HepG2 (cell line): ENCODE measurements around the gene C5orf15. TPM values are rescaled to one million over a fixed set of nuclear protein-coding genes. Genes with fewer than 3 reads are reported as not detected.

Experiments
- CBX5 ChIP-seq: sonication (generic); formaldehyde crosslinking; IDR thresholded peaks from 2 replicates; pipeline ENCODE4 v1.4.0; 2020; ENCODE audit warnings: missing genetic modification reagents, borderline replicate concordance
- FOXA1 ChIP-seq, 2 experiments: fragments of 450-650 bp in 1 of 2; sonication (generic) in 1 of 2; formaldehyde crosslinking in 1 of 2; IDR thresholded peaks; 2 replicates each; pipeline versions ENCODE4 v1.4.0 to v1.6.1; 2016 to 2020; ENCODE audit warnings: missing genetic modification reagents in 1 of 2
- FOXK1 ChIP-seq: sonication (generic); formaldehyde crosslinking; IDR thresholded peaks from 2 replicates; pipeline ENCODE4 v1.4.0; 2020; ENCODE audit warnings: low read depth, missing genetic modification reagents, borderline replicate concordance
- HES4 ChIP-seq: sonication (generic); formaldehyde crosslinking; IDR thresholded peaks from 2 replicates; pipeline ENCODE4 v1.9.0; 2021; ENCODE audit warnings: mild to moderate bottlenecking, missing genetic modification reagents, borderline replicate concordance
- IRF2 ChIP-seq: IDR thresholded peaks from 2 replicates; pipeline ENCODE4 v1.6.1; 2018; ENCODE audit warnings: missing genetic modification reagents, missing compliant biosample characterization
- MEF2D ChIP-seq: sonication (generic); formaldehyde crosslinking; IDR thresholded peaks from 2 replicates; pipeline ENCODE4 v1.5.1; 2020; ENCODE audit warnings: mild to moderate bottlenecking, missing genetic modification reagents
- NFE2 ChIP-seq: sonication (generic); formaldehyde crosslinking; IDR thresholded peaks from 2 replicates; pipeline ENCODE4 v1.4.0; 2020; ENCODE audit warnings: missing genetic modification reagents
- NR0B2 ChIP-seq: sonication (generic); formaldehyde crosslinking; IDR thresholded peaks from 2 replicates; pipeline ENCODE4 v1.4.0; 2020; ENCODE audit warnings: mild to moderate bottlenecking, missing genetic modification reagents
- PATZ1 ChIP-seq: sonication (generic); formaldehyde crosslinking; IDR thresholded peaks from 2 replicates; pipeline ENCODE4 v1.4.0; 2020; ENCODE audit warnings: missing genetic modification reagents
- PRDM15 ChIP-seq: sonication (generic); formaldehyde crosslinking; IDR thresholded peaks from 2 replicates; pipeline ENCODE4 v1.4.0; 2020; ENCODE audit warnings: missing genetic modification reagents
- PTBP1 ChIP-seq: fragments of 200-400 bp; formaldehyde crosslinking; IDR thresholded peaks from 2 replicates; pipeline ENCODE4 v1.6.1; 2018; ENCODE audit warnings: low read length, low read depth; ENCODE audit not compliant: poor library complexity, severe bottlenecking
- RFXAP ChIP-seq: sonication (generic); formaldehyde crosslinking; IDR thresholded peaks from 2 replicates; pipeline ENCODE4 v1.4.0; 2020; ENCODE audit warnings: missing genetic modification reagents, borderline replicate concordance
- RXRA ChIP-seq: sonication (generic); formaldehyde crosslinking; IDR thresholded peaks from 2 replicates; pipeline ENCODE4 v1.5.1; 2020; ENCODE audit warnings: missing genetic modification reagents
- SPEN ChIP-seq: sonication (generic); formaldehyde crosslinking; IDR thresholded peaks from 2 replicates; pipeline ENCODE4 v1.5.1; 2020; ENCODE audit warnings: low read depth, mild to moderate bottlenecking, missing genetic modification reagents
- ZBTB2 ChIP-seq: sonication (generic); formaldehyde crosslinking; IDR thresholded peaks from 2 replicates; pipeline ENCODE4 v1.8.0; 2022; ENCODE audit warnings: low read depth, missing genetic modification reagents
- ZNF564 ChIP-seq: sonication (generic); formaldehyde crosslinking; IDR thresholded peaks from 2 replicates; pipeline ENCODE4 v1.8.1; 2023; ENCODE audit warnings: mild to moderate bottlenecking, missing genetic modification reagents
- ZNF800 ChIP-seq: sonication (generic); formaldehyde crosslinking; IDR thresholded peaks from 2 replicates; pipeline ENCODE4 v1.4.0; 2020; ENCODE audit warnings: missing genetic modification reagents
- ZNF883 ChIP-seq: sonication (generic); formaldehyde crosslinking; IDR thresholded peaks from 2 replicates; pipeline ENCODE4 v1.5.1; 2020; ENCODE audit warnings: mild to moderate bottlenecking, missing genetic modification reagents; ENCODE audit errors: not compliant biosample characterization
- ZSCAN9 ChIP-seq: IDR thresholded peaks from 2 replicates; pipeline ENCODE4 v1.6.1; 2016; ENCODE audit warnings: borderline replicate concordance
- polyA plus RNA-seq, 8 experiments: library from polyadenylated mRNA; depleted of rRNA in 3 of 8; stranded (reverse) in 7 of 8; unstranded in 1 of 8; fragments of >200 nt; fragmentation: Illumina TruSeq in 4 of 8; extraction: Trizol in 4 of 8; gene quantifications; 2 replicates each; pipeline versions ENCODE4 v1.2.1 to v1.2.3, GENCODE V29; 2011 to 2016; ENCODE audit warnings: low read depth in 4 of 8, missing spikeins in 1 of 8, mixed read lengths in 1 of 8; ENCODE audit not compliant: insufficient read depth in 1 of 8
- total RNA-seq, 5 experiments: library from RNA; depleted of rRNA; stranded (reverse); fragments of >200 nt; fragmentation: Illumina TruSeq; extraction: Trizol; gene quantifications; 2 replicates each; pipeline ENCODE4 v1.2.3, GENCODE V29; 2016; ENCODE audit warnings: low read depth in 1 of 5

Gene C5orf15
- total and polyA plus RNA-seq, 2 of the 13 experiments (the other 11 are each of a cell fraction or from before 2014, with no cell fraction given) = 58.5 to 82.7 TPM

- TF ChIP-seq FOXA1 (IDR thresholded peaks at IDR 0.05) (no peak), FOXA1 (CRISPR knock-in tag; IDR thresholded peaks at IDR 0.05) (no peak), SPEN (CRISPR knock-in tag) (peak; percentile 72; the same call in 1 of the 2 replicates), MEF2D (peak; percentile 9), PATZ1 (CRISPR knock-in tag) (peak; percentile 38), FOXK1 (CRISPR knock-in tag) (no peak), HES4 (peak; percentile 75), RXRA (CRISPR knock-in tag) (peak; percentile 59; the same call in 1 of the 2 replicates), CBX5 (CRISPR knock-in tag) (no peak; the same call in 1 of the 2 replicates), PRDM15 (CRISPR knock-in tag) (peak; percentile 11; the same call in 1 of the 2 replicates), ZNF883 (CRISPR knock-in tag) (peak; percentile 76), NR0B2 (peak; percentile 90), ZSCAN9 (no peak; the same call in 1 of the 2 replicates), IRF2 (no peak), ZNF564 (CRISPR knock-in tag) (peak; percentile 46; the same call in 1 of the 2 replicates), ZNF800 (CRISPR knock-in tag) (peak; percentile 85; the same call in 1 of the 2 replicates), RFXAP (CRISPR knock-in tag) (no peak; the same call in none of the 2 replicates), NFE2 (CRISPR knock-in tag) (no peak; the same call in 1 of the 2 replicates), ZBTB2 (peak; percentile 83), PTBP1 (no peak)
These were observed 36.4 kb upstream of the C5orf15 start, which contains the start of gene VDAC1 (continued) for GRCh38 chr5:134004626-134005416.
